ENCODE measurements around the gene CFHR3.

GRCh38 chr1:196779093-196779492 is 4.5 kb downstream of the CFHR3 start:
- no peak for TF ChIP-seq CTCF (conservative IDR thresholded peaks at IDR 0.05; ENCODE audit: low read depth, low read length)
- no peak for TF ChIP-seq EZH2phosphoT487 (IDR thresholded peaks at IDR 0.05; ENCODE audit: borderline replicate concordance, low read length)
- TF ChIP-seq EZH2 (IDR thresholded peaks at IDR 0.05; ENCODE audit: low read length, unreplicated experiment) = no peak
